ENCODE results near the gene SLC16A3. TPM values are rescaled to one million over a fixed set of nuclear protein-coding genes. Genes with fewer than 3 reads are reported as not detected.

Gene SLC16A3
- total and polyA plus RNA-seq, 7 experiments from 2014 or later, result 1.4 to 264 (median 15.9) TPM

DNA sequence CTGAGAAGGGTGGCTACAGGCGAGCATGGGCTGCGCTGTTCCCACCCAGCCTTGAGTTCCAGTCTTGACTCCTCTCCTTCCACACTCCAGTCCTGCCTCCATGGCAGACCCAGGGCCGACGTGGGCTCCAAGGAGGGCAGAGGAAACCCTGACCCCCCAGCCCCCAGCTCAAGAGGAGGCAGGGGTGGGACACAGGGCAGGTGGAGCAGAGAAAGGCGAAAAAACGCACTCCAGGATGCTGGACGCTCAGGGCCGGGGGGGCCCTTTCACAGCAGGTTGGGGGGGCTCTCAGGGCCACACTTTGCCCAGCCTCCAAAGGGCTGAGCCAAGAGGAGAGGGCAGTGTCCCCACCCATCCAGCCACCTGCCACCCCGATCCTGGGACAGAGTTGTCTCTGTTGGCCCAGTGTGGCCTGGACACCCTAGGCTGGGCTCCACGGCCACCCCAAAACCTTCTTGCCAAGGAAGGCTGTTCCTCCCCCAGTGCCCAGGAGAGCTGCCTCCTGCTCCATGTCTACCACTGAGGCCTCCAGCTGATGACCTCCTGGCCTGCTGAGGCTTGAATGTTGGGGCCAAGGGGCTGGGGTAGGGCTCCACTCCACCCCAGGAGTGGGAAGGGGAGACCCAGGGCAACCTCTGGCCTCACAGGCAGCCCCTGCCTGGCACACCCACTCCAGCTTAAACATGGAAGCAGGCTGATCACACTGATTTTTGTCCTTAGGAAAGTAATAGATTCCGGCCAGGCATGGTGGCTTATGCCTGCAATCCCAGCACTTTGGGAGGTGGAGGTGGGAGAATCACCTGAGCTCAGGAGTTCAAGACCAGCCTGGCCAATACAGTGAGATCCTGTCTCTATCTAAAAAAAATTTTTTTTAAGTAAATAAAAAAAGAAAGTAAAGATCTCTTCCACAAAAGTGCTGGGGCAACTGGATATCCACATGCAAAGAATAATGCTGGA is 8.8 kb upstream of the SLC16A3 start:
- intact Hi-C loops (cut with micrococcal nuclease), result loop anchor here in 1 of 2 donors (10.0 kb wide), 1 partner anchor 95 kb away; no protein-coding TSS in a partner anchor

DNA sequence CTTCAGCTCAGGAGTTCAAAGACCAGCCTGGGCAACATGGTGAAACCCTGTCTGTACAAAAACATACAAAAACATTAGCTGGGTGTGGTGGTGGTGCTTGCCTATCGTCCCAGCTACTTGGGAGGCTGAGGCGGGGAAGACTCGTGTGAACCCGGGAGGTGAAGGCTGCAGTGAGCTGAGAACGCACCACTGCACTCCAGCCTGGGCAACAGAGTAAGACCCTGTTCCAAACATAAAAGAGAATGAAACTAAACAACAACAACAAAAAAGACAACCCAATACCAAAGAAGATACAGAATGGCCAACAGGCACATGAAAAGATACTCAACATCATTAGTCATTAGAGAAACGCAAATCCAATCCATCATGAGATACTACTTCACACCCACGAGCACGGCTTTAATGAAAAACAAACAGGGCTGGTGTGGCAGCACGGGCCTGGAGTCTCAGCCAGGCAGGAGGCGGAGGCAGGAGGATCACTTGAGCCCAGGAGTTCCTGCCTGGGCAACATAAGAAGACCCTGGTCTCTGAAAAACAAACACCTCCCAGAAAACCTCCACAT is 7.4 kb upstream of the SLC16A3 start:
- H3K27me3 ChIP-seq (ENCODE audit: control insufficient read depth in 2 of 2, insufficient read depth in 2 of 2, low read length in 2 of 2), result no peaks in the 10 kb centered on the region
- peak overlapping the region in 1 of 9 donors; percentile 44 for H3K27ac Mint-ChIP-seq
- no peaks in the 10 kb centered on the region for H3K36me3 ChIP-seq (ENCODE audit: control insufficient read depth in 2 of 3, insufficient read depth in 3 of 3, low read length in 3 of 3)
- ATAC-seq, result no peak
- no peaks in the 10 kb centered on the region for H3K36me3 Mint-ChIP-seq
- POLR2A ChIA-PET, result interaction anchor here (1.4 kb wide), 1 partner anchor 10 kb away, joined by 5 read pairs; no protein-coding TSS in a partner anchor
- H3K27me3 Mint-ChIP-seq, result no peaks in the 10 kb centered on the region
- H3K9me3 ChIP-seq (ENCODE audit: control insufficient read depth in 2 of 3, low read length in 3 of 3), result no peaks in the 10 kb centered on the region
- intact Hi-C loops (cut with micrococcal nuclease), result no loop called here
- H3K4me3 Mint-ChIP-seq, result no peak overlapping the region
- peaks cover 0 to 12% (median 4%) of the 10 kb centered on the region in 7 donors for H3K4me1 Mint-ChIP-seq
- H3K27ac ChIP-seq (ENCODE audit: low read depth, low read length), result no peak overlapping the region
- CTCF ChIA-PET, result interaction anchor here (0.7 to 1.4 kb wide), 2 partner anchors 21 to 296 kb away, joined by 3 to 4 read pairs; no protein-coding TSS in a partner anchor
- DNase-seq, result no peak
- no peak overlapping the region for H3K4me3 ChIP-seq (ENCODE audit: low read length)
- H3K4me1 ChIP-seq (ENCODE audit: control insufficient read depth in 2 of 2, insufficient read depth in 2 of 2, low read length in 2 of 2), result peaks cover 6 to 10% of the 10 kb centered on the region in 2 donors
- peaks cover 0 to 2% (median 0%) of the 10 kb centered on the region in 11 donors for H3K9me3 Mint-ChIP-seq

More for the DNA sequence above, 8.8 kb upstream of the SLC16A3 start:
- no peaks in the 10 kb centered on the region for H3K27me3 ChIP-seq (ENCODE audit: control insufficient read depth in 2 of 2, insufficient read depth in 2 of 2, low read length in 2 of 2)
- peaks cover 1 to 17% (median 12%) of the 10 kb centered on the region in 7 donors for H3K4me1 Mint-ChIP-seq
- POLR2A ChIA-PET, result interaction anchor here (0.6 to 1.4 kb wide), 3 partner anchors 11 to 411 kb away, joined by 3 to 5 read pairs (median 3); no protein-coding TSS in a partner anchor
- H3K27me3 Mint-ChIP-seq, result no peaks in the 10 kb centered on the region
- DNase-seq (no peak), ATAC-seq (no peak)
- H3K9me3 ChIP-seq (ENCODE audit: control insufficient read depth in 2 of 3, low read length in 3 of 3), result no peaks in the 10 kb centered on the region
- H3K27ac Mint-ChIP-seq, result no peak overlapping the region
- H3K36me3 ChIP-seq (ENCODE audit: control insufficient read depth in 2 of 3, insufficient read depth in 3 of 3, low read length in 3 of 3), result no peaks in the 10 kb centered on the region
- no peak overlapping the region for H3K27ac ChIP-seq (ENCODE audit: low read depth, low read length)
- CTCF ChIA-PET, result interaction anchor here (1.4 kb wide), 1 partner anchor 19 kb away, joined by 3 read pairs; no protein-coding TSS in a partner anchor
- peaks cover 15 to 18% of the 10 kb centered on the region in 2 donors for H3K4me1 ChIP-seq (ENCODE audit: control insufficient read depth in 2 of 2, insufficient read depth in 2 of 2, low read length in 2 of 2)
- no peaks in the 10 kb centered on the region for H3K36me3 Mint-ChIP-seq
- H3K9me3 Mint-ChIP-seq, result peaks cover 0 to 2% (median 0%) of the 10 kb centered on the region in 11 donors
- H3K4me3 ChIP-seq (ENCODE audit: low read length), result no peak overlapping the region
- no peak overlapping the region for H3K4me3 Mint-ChIP-seq

DNA sequence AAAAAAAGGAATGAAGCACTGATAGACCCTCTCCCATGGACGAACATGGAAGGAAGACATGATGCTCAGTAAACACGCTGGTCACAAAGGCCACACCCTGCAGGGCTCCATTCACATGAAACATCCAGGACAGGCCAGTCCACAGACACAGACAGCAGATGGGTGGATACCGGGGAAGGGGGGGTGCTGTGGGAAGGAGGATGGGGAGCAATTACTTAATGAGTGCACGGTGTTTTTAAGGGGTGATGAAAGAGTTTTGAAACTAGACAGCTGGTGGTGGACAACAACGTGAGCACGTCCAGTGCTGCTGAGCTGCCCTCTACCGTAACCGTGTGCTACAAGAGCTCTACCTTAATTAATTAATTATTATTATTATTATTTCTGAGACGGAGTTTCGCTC is 6.0 kb upstream of the SLC16A3 start:
- H3K4me1 ChIP-seq (ENCODE audit: control insufficient read depth in 2 of 2, insufficient read depth in 2 of 2, low read length in 2 of 2), result peaks cover 3 to 5% of the 10 kb centered on the region in 2 donors
- H3K4me3 ChIP-seq (ENCODE audit: low read length), result no peak overlapping the region
- POLR2A ChIA-PET, result interaction anchor here (0.6 to 0.7 kb wide), 2 partner anchors 636 to 869 kb away, joined by 3 read pairs; no protein-coding TSS in a partner anchor
- no peak overlapping the region for H3K27ac ChIP-seq (ENCODE audit: low read depth, low read length)
- Mint-ChIP-seq H3K9me3 (peaks cover 0 to 2% (median 0%) of the 10 kb centered on the region in 11 donors), H3K36me3 (no peaks in the 10 kb centered on the region), H3K27me3 (no peaks in the 10 kb centered on the region), H3K4me3 (no peak overlapping the region), H3K4me1 (peaks cover 0 to 12% (median 4%) of the 10 kb centered on the region in 7 donors), H3K27ac (peak overlapping the region in 2 of 9 donors; percentile 59 to 62)
- ATAC-seq (peak; percentile 63), DNase-seq (no peak)
- H3K36me3 ChIP-seq (ENCODE audit: control insufficient read depth in 2 of 3, insufficient read depth in 3 of 3, low read length in 3 of 3), result no peaks in the 10 kb centered on the region
- CTCF ChIA-PET, result no interaction called here
- H3K9me3 ChIP-seq (ENCODE audit: control insufficient read depth in 2 of 3, low read length in 3 of 3), result no peaks in the 10 kb centered on the region
- H3K27me3 ChIP-seq (ENCODE audit: control insufficient read depth in 2 of 2, insufficient read depth in 2 of 2, low read length in 2 of 2), result no peaks in the 10 kb centered on the region
- intact Hi-C loops (cut with micrococcal nuclease), result no loop called here

DNA sequence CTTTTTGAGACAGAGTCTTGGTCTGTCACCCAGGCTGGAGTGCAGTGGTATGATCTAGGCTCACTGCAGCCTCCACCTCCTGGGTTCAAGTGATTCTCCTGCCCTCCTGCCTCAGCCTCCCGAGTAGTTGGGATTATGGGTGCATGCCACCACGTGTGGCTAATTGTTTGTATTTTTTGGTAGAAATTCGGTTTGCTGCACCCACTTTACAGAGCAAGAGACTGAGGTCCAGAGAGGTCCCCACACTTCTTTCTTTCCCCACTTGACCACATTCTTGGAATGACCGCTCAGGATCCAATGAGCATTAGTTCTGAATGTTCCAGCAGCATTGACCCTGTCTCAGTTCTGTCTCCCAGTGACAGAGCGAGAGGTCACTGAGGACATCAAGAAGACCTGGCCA is 5.3 kb upstream of the SLC16A3 start:
- Histone ChIP-seq H3K27ac (ENCODE audit: low read depth, low read length) (no peak overlapping the region), H3K4me1 (ENCODE audit: control insufficient read depth in 2 of 2, insufficient read depth in 2 of 2, low read length in 2 of 2) (peaks cover 6 to 8% of the 10 kb centered on the region in 2 donors), H3K27me3 (ENCODE audit: control insufficient read depth in 2 of 2, insufficient read depth in 2 of 2, low read length in 2 of 2) (no peaks in the 10 kb centered on the region), H3K9me3 (ENCODE audit: control insufficient read depth in 2 of 3, low read length in 3 of 3) (no peaks in the 10 kb centered on the region), H3K4me3 (ENCODE audit: low read length) (no peak overlapping the region), H3K36me3 (ENCODE audit: control insufficient read depth in 2 of 3, insufficient read depth in 3 of 3, low read length in 3 of 3) (no peaks in the 10 kb centered on the region)
- Mint-ChIP-seq H3K27me3 (no peaks in the 10 kb centered on the region), H3K4me1 (peaks cover 0 to 10% (median 4%) of the 10 kb centered on the region in 7 donors), H3K4me3 (no peak overlapping the region), H3K9me3 (peaks cover 0 to 2% (median 0%) of the 10 kb centered on the region in 11 donors), H3K36me3 (peaks cover 0 to 1% (median 0%) of the 10 kb centered on the region in 5 donors), H3K27ac (no peak overlapping the region)
- DNase-seq (no peak), ATAC-seq (no peak)
- intact Hi-C loops (cut with micrococcal nuclease), result no loop called here
- ChIA-PET CTCF (no interaction called here), POLR2A (no interaction called here)

DNA sequence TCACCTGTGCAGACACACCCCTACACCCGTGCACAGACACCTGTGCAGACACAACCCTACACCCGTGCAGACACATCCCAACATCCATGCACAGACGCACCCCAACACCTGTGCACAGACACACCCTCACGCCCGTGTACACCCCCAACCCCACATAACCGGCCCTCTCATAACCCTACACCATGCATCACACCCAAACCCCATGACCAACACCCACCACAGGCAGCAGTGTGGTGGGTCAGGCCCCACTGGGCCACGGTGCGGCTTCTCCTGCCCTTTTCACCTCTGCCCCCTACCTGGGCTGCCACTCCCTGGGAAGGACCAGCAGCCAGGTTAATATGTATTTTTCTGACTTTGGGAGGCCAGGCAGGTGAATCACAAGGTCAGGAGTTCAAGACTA is 4.2 kb upstream of the SLC16A3 start:
- H3K27me3 Mint-ChIP-seq, result no peaks in the 10 kb centered on the region
- Histone ChIP-seq H3K9me3 (ENCODE audit: control insufficient read depth in 2 of 3, low read length in 3 of 3) (no peaks in the 10 kb centered on the region), H3K36me3 (ENCODE audit: control insufficient read depth in 2 of 3, insufficient read depth in 3 of 3, low read length in 3 of 3) (no peaks in the 10 kb centered on the region), H3K4me3 (ENCODE audit: low read length) (no peak overlapping the region), H3K4me1 (ENCODE audit: control insufficient read depth in 2 of 2, insufficient read depth in 2 of 2, low read length in 2 of 2) (peaks cover 12 to 14% of the 10 kb centered on the region in 2 donors), H3K27me3 (ENCODE audit: control insufficient read depth in 2 of 2, insufficient read depth in 2 of 2, low read length in 2 of 2) (no peaks in the 10 kb centered on the region), H3K27ac (ENCODE audit: low read depth, low read length) (no peak overlapping the region)
- intact Hi-C loops (cut with micrococcal nuclease), result no loop called here
- H3K36me3 Mint-ChIP-seq, result peaks cover 0 to 1% (median 0%) of the 10 kb centered on the region in 5 donors
- peaks cover 0 to 2% (median 0%) of the 10 kb centered on the region in 11 donors for H3K9me3 Mint-ChIP-seq
- H3K4me3 Mint-ChIP-seq, result no peak overlapping the region
- ATAC-seq, result no peak
- ChIA-PET POLR2A (interaction anchor here (0.6 kb wide), 1 partner anchor 84 kb away, joined by 5 read pairs; no protein-coding TSS in a partner anchor), CTCF (no interaction called here)
- peaks cover 0 to 10% (median 6%) of the 10 kb centered on the region in 7 donors for H3K4me1 Mint-ChIP-seq
- no peak for DNase-seq
- peak overlapping the region in 1 of 9 donors; percentile 46 for H3K27ac Mint-ChIP-seq

DNA sequence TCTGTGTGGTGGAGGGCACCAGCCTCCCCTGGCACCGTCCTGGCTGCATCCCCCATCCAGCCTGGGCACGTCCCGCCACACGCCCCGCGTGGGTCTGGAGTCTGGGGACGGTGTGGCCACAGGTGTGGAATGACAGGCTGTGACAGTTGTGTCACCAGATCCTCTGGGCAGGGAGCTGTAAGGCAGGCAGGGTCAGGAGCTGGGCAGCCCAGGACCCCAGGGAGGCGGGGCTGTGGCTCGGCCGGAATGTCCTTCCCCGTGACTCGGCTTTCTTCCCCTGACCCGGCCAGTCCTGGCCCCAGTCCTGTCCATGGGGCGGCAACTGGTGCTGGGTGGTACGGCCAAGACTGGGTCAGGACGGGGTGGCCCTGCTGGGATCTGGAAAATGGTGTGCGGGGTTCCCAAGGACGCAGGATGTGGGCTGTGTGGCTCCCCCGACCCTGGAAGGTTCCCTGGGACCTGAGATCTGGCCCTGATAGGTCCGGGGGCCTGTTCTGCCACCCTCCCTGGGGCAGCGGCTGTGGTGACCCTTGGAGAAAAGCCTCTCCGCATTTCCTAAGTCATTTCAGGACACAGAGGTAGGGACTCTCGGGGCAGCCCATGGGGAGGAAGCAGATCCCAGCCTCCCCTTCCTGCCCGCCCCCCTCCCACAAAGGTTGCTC is 3.3 kb upstream of the SLC16A3 start:
- no peaks in the 10 kb centered on the region for H3K27me3 ChIP-seq (ENCODE audit: control insufficient read depth in 2 of 2, insufficient read depth in 2 of 2, low read length in 2 of 2)
- Mint-ChIP-seq H3K36me3 (peaks cover 0 to 4% (median 0%) of the 10 kb centered on the region in 5 donors), H3K27ac (no peak overlapping the region), H3K9me3 (peaks cover 0 to 2% (median 0%) of the 10 kb centered on the region in 11 donors), H3K4me1 (peaks cover 4 to 15% (median 12%) of the 10 kb centered on the region in 7 donors), H3K27me3 (no peaks in the 10 kb centered on the region), H3K4me3 (no peak overlapping the region)
- no peaks in the 10 kb centered on the region for H3K9me3 ChIP-seq (ENCODE audit: control insufficient read depth in 2 of 3, low read length in 3 of 3)
- DNase-seq (no peak), ATAC-seq (no peak)
- intact Hi-C loops (cut with micrococcal nuclease), result no loop called here
- H3K4me3 ChIP-seq (ENCODE audit: low read length), result no peak overlapping the region
- no peak overlapping the region for H3K27ac ChIP-seq (ENCODE audit: low read depth, low read length)
- peaks cover 20 to 22% of the 10 kb centered on the region in 2 donors for H3K4me1 ChIP-seq (ENCODE audit: control insufficient read depth in 2 of 2, insufficient read depth in 2 of 2, low read length in 2 of 2)
- ChIA-PET CTCF (interaction anchor here (0.6 to 1.7 kb wide), 3 partner anchors 11 to 1991 kb away, joined by 3 to 13 read pairs (median 3); no protein-coding TSS in a partner anchor), POLR2A (no interaction called here)
- no peaks in the 10 kb centered on the region for H3K36me3 ChIP-seq (ENCODE audit: control insufficient read depth in 2 of 3, insufficient read depth in 3 of 3, low read length in 3 of 3)

All from naive thymus-derived CD4-positive, alpha-beta T cell (primary cell).